Measurements from ENCODE around the gene HYAL4. TPM values are rescaled to one million over a fixed set of nuclear protein-coding genes. Genes with fewer than 3 reads are reported as not detected.

The HYAL4 gene
- total RNA-seq, 1 donor from 2014 or later: not detected

GRCh38 chr7:123798532-123799188, 46.3 kb upstream of the HYAL4 start:
- POLR2A ChIA-PET: no interaction called here
- H3K27ac Mint-ChIP-seq: no peak overlapping the region
- intact Hi-C loops (cut with micrococcal nuclease): loop anchor here (1.0 to 5.0 kb wide), 2 partner anchors 67 to 1059 kb away; no protein-coding TSS in a partner anchor
- H3K4me3 Mint-ChIP-seq: no peak overlapping the region
- no peaks in the 10 kb centered on the region for H3K36me3 Mint-ChIP-seq (ENCODE audit: low read depth)
- CTCF ChIA-PET: interaction anchor here (1.0 to 1.6 kb wide), 3 partner anchors 67 to 73 kb away, joined by 4 to 6 read pairs (median 5); no protein-coding TSS in a partner anchor
- H3K4me1 Mint-ChIP-seq: no peaks in the 10 kb centered on the region
- no peaks in the 10 kb centered on the region for H3K27me3 Mint-ChIP-seq
- no peak for DNase-seq
- TF ChIP-seq CTCF (IDR thresholded peaks at IDR 0.05): no peak
- ATAC-seq (ENCODE audit: low read depth): no peak
- no peaks in the 10 kb centered on the region for H3K9me3 Mint-ChIP-seq

GRCh38 chr7:123802249-123802648, 42.7 kb upstream of the HYAL4 start:
- TF ChIP-seq CTCF (IDR thresholded peaks at IDR 0.05): no peak
- intact Hi-C loops (cut with micrococcal nuclease): no loop called here
- Mint-ChIP-seq H3K4me1 (peaks cover 2% of the 10 kb centered on the region), H3K9me3 (peaks cover 7% of the 10 kb centered on the region), H3K4me3 (no peak overlapping the region), H3K36me3 (ENCODE audit: low read depth) (no peaks in the 10 kb centered on the region), H3K27ac (no peak overlapping the region), H3K27me3 (no peaks in the 10 kb centered on the region)
- ChIA-PET CTCF (no interaction called here), POLR2A (no interaction called here)
- ATAC-seq (ENCODE audit: low read depth) (no peak), DNase-seq (no peak)

- H3K36me3 Mint-ChIP-seq (ENCODE audit: low read depth): no peaks in the 10 kb centered on the region
- no peak overlapping the region for H3K4me3 Mint-ChIP-seq
- no peak for DNase-seq
- no peak for ATAC-seq (ENCODE audit: low read depth)
- ChIA-PET POLR2A (no interaction called here), CTCF (no interaction called here)
- peaks cover 2% of the 10 kb centered on the region for H3K4me1 Mint-ChIP-seq
- peaks cover 12% of the 10 kb centered on the region for H3K9me3 Mint-ChIP-seq
- no peak overlapping the region for H3K27ac Mint-ChIP-seq
- intact Hi-C loops (cut with micrococcal nuclease): no loop called here
- no peak for TF ChIP-seq CTCF (IDR thresholded peaks at IDR 0.05)
- H3K27me3 Mint-ChIP-seq: no peaks in the 10 kb centered on the region
Observed at GRCh38 chr7:123805287-123805686, 39.7 kb upstream of the HYAL4 start.

- CTCF ChIA-PET: no interaction called here
- ATAC-seq (ENCODE audit: low read depth) (no peak), DNase-seq (no peak)
- Mint-ChIP-seq H3K27ac (no peak overlapping the region), H3K4me3 (no peak overlapping the region), H3K4me1 (peaks cover 2% of the 10 kb centered on the region), H3K27me3 (no peaks in the 10 kb centered on the region), H3K36me3 (ENCODE audit: low read depth) (no peaks in the 10 kb centered on the region), H3K9me3 (peaks cover 15% of the 10 kb centered on the region)
- intact Hi-C loops (cut with micrococcal nuclease): no loop called here
- POLR2A ChIA-PET: no interaction called here
- TF ChIP-seq CTCF (IDR thresholded peaks at IDR 0.05): no peak
Observed at GRCh38 chr7:123809471-123809870, 35.5 kb upstream of the HYAL4 start.

- Mint-ChIP-seq H3K27ac (no peak overlapping the region), H3K36me3 (ENCODE audit: low read depth) (no peaks in the 10 kb centered on the region), H3K9me3 (peaks cover 12% of the 10 kb centered on the region), H3K4me3 (no peak overlapping the region), H3K4me1 (no peaks in the 10 kb centered on the region), H3K27me3 (no peaks in the 10 kb centered on the region)
- TF ChIP-seq CTCF (IDR thresholded peaks at IDR 0.05): no peak
- intact Hi-C loops (cut with micrococcal nuclease): no loop called here
- DNase-seq (no peak), ATAC-seq (ENCODE audit: low read depth) (no peak)
- POLR2A ChIA-PET: no interaction called here
- CTCF ChIA-PET: no interaction called here
Observed at GRCh38 chr7:123811056-123811455, 33.9 kb upstream of the HYAL4 start.

Measured in activated B cell treated with CpG ODN at 0.5 μM for 24 hours (primary cell).